ENCODE results near the gene MBNL1. TPM values are rescaled to one million over a fixed set of nuclear protein-coding genes. Genes with fewer than 3 reads are reported as not detected.

MBNL1 gene
- total and polyA plus RNA-seq, 2 of the 13 experiments (the other 11 are each of a cell fraction or from before 2014, with no cell fraction given), result 27.1 to 55.4 TPM

- TF ChIP-seq PAXIP1 (CRISPR knock-in tag; conservative IDR thresholded peaks at IDR 0.05) (peak; percentile 57), POLR2AphosphoS5 (IDR thresholded peaks at IDR 0.05; ENCODE audit: low read depth, low read length) (no peak), FIP1L1 (IDR thresholded peaks at IDR 0.05; ENCODE audit: borderline replicate concordance, insufficient read depth, low read depth, low read length) (no peak), FOXA1 (IDR thresholded peaks at IDR 0.05) (no peak), FOXA1 (CRISPR knock-in tag; IDR thresholded peaks at IDR 0.05) (peak; percentile 7; the same call in 1 of the 2 replicates), PCBP1 (IDR thresholded peaks at IDR 0.05; ENCODE audit: borderline replicate concordance, low read depth, low read length) (no peak), EEA1 (CRISPR knock-in tag; IDR thresholded peaks at IDR 0.05; ENCODE audit: borderline replicate concordance) (no peak), MED1 (CRISPR knock-in tag; IDR thresholded peaks at IDR 0.05) (peak; percentile 51), ZKSCAN5 (CRISPR knock-in tag; IDR thresholded peaks at IDR 0.05) (no peak), ZNF792 (CRISPR knock-in tag; IDR thresholded peaks at IDR 0.05) (no peak), AHR (CRISPR knock-in tag; IDR thresholded peaks at IDR 0.05) (no peak), ZBTB34 (CRISPR knock-in tag; IDR thresholded peaks at IDR 0.05) (no peak), PRDM4 (CRISPR knock-in tag; IDR thresholded peaks at IDR 0.05; ENCODE audit: borderline replicate concordance) (no peak), ZNF7 (CRISPR knock-in tag; IDR thresholded peaks at IDR 0.05) (no peak), ZNF710 (CRISPR knock-in tag; IDR thresholded peaks at IDR 0.05; ENCODE audit: borderline replicate concordance) (0 out of 2 replicates have a peak, but pooled peaks have one; percentile 44), ZNF501 (CRISPR knock-in tag; IDR thresholded peaks at IDR 0.05) (no peak), PITX1 (CRISPR knock-in tag; IDR thresholded peaks at IDR 0.05) (no peak), ZNF598 (CRISPR knock-in tag; IDR thresholded peaks at IDR 0.05; ENCODE audit: borderline replicate concordance) (no peak), ZMAT5 (CRISPR knock-in tag; IDR thresholded peaks at IDR 0.05; ENCODE audit: borderline replicate concordance, low read depth) (no peak), SOX6 (IDR thresholded peaks at IDR 0.05) (no peak), SOX6 (CRISPR knock-in tag; IDR thresholded peaks at IDR 0.05) (0 out of 2 replicates have a peak, but pooled peaks have one; percentile 20)
Observed at GRCh38 chr3:152328841-152329240, 60.1 kb downstream of the MBNL1 start (continued).
